ENCODE data around the gene TMEM178A.

DNA sequence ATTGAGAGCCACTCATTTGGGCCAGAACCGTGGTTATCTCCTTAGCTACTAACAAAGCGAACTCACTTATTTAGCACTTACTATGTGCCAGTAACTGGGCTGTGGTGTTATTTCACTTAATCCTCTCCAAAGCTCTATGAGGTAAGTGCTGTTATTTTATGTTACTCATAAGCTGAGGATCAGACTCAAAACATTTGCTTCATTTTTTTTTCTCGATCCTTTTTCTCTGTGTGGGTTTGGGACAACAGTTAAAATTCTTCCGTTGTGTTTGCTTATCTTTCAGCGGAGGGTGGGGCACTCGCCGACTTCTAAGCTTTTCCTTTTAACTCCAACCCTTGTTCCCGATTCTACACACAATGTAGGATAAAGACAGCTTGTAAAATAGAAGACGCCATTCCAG lies 52.8 kb downstream of the TMEM178A start:
- TF ChIP-seq CTCF (IDR thresholded peaks at IDR 0.05) (no peak), POLR2AphosphoS5 (IDR thresholded peaks at IDR 0.05) (no peak), POLR2A (IDR thresholded peaks at IDR 0.05) (no peak), EP300 (IDR thresholded peaks at IDR 0.05) (no peak)

Measured in sigmoid colon (tissue), 4 donors.